HCT116 (cell line): ENCODE data around the gene PTPA.

Source experiments
- EZH2 ChIP-seq: fragments of 200-600 bp; sonication (generic); IDR thresholded peaks from 2 replicates; pipeline ENCODE4 v1.6.1; 2017; ENCODE audit warnings: antibody characterized with exemption, mixed run types
- POLR2A ChIP-seq: IDR thresholded peaks from 2 replicates; pipeline ENCODE4 v1.7.0; 2011; ENCODE audit warnings: borderline replicate concordance; ENCODE audit not compliant: insufficient read depth, insufficient read length; ENCODE audit errors: extremely low read depth
- RAD21 ChIP-seq: IDR thresholded peaks from 2 replicates; pipeline ENCODE4 v1.6.1; 2012; ENCODE audit warnings: low read depth, mild to moderate bottlenecking
- TF ChIP-seq, protein P1 (sequence below), 3 experiments: fragments of 200-600 bp in 1 of 3; sonication (generic) in 1 of 3; IDR thresholded peaks in 2 of 3; conservative IDR thresholded peaks in 1 of 3; 2 replicates each; pipeline ENCODE4 v1.5.1; 2012 to 2017; ENCODE audit warnings: low read depth in 2 of 3, low read length in 2 of 3, antibody characterized with exemption in 1 of 3, borderline replicate concordance in 1 of 3, control low read depth in 1 of 3, mild to moderate bottlenecking in 1 of 3, mixed read lengths in 1 of 3, mixed run types in 1 of 3, moderate library complexity in 1 of 3; ENCODE audit not compliant: insufficient read depth in 1 of 3

DNA sequence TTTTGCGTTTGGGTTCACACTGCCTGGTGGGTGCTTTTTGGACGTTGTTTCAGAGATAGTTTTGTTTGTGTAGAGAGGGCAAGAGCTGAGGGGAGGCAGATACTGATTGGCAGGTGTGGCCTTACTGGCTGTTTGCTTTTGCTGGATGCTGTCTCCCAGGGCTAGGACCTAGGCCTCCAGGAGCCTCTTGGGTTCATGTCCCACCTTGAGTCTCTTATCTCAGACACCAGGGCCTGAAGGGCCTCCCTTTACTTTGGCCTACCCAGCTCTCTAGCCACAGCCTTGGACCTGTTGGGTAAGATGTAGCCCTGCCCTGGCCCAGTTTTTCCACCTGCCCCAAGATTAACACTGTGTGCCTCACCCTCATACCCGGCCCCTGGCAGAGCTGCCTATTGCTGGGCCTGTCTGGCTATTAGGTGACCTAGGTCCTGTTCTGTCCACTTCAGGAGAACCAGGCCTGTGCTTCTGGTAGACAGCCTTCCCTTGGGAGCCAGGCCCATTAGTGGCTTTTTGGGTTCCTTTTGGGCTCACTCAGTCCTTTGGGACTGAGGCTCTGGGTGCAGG lies 13.4 kb downstream of the PTPA start:
- TF ChIP-seq, protein P1, sequence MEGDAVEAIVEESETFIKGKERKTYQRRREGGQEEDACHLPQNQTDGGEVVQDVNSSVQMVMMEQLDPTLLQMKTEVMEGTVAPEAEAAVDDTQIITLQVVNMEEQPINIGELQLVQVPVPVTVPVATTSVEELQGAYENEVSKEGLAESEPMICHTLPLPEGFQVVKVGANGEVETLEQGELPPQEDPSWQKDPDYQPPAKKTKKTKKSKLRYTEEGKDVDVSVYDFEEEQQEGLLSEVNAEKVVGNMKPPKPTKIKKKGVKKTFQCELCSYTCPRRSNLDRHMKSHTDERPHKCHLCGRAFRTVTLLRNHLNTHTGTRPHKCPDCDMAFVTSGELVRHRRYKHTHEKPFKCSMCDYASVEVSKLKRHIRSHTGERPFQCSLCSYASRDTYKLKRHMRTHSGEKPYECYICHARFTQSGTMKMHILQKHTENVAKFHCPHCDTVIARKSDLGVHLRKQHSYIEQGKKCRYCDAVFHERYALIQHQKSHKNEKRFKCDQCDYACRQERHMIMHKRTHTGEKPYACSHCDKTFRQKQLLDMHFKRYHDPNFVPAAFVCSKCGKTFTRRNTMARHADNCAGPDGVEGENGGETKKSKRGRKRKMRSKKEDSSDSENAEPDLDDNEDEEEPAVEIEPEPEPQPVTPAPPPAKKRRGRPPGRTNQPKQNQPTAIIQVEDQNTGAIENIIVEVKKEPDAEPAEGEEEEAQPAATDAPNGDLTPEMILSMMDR (IDR thresholded peaks at IDR 0.05 in 2 of 3, conservative IDR thresholded peaks at IDR 0.05 in 1 of 3; ENCODE audit: borderline replicate concordance in 1 of 3, insufficient read depth in 1 of 3, low read depth in 2 of 3, low read length in 2 of 3): no peak
- TF ChIP-seq POLR2A (no peak), EZH2 (no peak), RAD21 (no peak)
